GM21786 (cell line): ENCODE results near the gene MT1A.
"Not testable (repeated sequence)": the region's sequence is repeated elsewhere in the genome, so short reads cannot be mapped to it uniquely, and the experiment has no call there.

Experiments used
- ATAC-seq: cut with Tn5 transposase; IDR thresholded peaks from one replicate; pipeline ENCODE4 v1.9.1; 2021; ENCODE audit not compliant: unreplicated experiment

MT1A gene

DNA sequence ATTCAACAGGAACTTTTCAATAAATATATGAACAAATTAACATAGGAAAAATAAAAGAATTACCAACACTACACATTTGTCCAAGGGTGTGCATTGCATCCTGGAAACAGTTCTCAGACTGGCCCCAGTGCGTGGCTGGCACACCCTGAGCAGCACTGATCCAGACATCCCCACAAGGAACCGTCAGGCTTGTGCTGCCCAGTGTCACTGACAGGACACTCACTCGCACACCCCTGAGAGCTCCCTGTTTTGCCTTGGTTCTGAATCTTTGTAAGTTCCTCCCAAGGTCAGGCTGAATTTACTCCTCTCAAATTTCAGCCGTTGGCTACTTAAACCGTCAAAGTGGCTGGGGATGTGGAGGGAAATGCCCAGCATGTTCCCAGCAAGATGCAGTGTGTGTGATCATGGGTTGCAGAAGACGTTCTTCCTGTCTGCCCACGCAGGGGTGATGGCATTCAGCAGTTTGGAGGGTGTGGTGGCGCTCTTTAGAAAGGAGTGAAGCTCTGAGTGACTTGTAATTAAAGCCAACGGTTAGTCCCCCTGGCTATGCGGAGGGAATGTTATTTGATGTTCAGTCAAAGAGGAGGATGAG, 28.4 kb upstream of the MT1A start:
- no peak for ATAC-seq

DNA sequence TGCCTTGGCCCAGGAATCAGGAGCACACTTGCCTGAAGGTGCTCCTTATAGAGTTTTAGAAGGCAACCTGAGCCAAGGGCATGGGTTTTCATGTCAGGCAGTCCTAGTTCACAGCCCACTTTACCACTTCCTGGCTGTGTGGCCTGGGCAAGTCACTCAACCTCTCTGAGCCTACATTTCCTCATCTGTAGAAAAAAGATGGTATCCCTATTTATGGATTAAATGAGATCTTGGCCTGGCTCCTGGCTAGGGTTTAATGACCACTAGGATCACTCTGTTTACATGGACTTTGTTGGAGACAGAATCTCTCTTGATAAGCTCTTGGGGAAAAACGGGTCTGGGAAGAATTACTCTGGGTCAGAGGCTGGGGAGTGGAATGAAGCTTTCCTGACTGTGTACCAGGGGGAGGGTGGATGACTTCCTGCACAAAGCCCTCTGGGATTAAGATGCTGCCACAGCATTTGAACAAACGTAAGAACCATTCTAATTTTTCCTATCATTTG, 27.8 kb upstream of the MT1A start:
- no peak for ATAC-seq

DNA sequence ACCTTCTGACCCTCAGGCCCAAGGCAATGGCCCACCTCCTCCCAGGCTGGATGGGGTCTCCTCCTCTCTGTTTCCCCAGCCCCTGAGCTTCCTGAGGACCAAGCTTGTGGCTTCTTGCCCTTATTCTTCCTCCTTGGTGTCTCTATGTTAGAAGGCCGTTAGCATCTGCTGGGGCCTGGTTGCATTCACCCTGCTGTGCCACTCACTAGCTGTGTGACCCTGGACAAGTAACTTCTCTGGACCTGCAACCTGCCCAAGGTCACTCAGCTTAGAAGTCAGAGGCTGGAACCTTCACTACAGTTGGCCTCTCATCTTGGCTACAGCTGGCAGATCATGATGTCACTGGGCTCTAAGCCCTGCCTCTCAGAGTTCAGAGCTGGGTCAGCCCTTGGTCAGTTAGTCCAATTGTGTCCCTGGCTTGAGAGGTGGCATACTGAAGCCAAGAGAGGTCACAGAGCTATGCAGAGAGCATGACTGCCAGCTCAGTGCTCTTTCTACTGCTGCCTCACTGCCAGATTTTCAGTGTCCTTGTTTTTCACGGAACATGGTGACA, 27.1 kb upstream of the MT1A start:
- no peak for ATAC-seq

DNA sequence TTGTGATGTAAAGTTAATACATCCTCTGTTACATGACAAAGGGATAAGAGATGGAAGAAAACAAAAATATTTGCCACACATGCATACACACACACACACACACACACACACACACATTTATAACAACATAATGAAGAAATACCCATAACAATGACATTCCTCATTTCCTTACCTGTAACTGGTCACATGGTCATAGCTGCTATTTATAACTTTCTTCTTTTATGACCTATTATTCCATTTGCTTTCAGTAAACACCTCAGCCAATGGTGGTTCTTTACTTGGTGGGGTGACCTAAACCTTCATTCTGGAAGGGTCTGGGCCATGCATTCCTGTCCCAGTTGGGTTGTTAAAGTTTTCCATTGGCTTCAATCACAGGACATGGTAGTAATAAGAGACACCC, 24.8 kb upstream of the MT1A start:
- ATAC-seq: no peak

DNA sequence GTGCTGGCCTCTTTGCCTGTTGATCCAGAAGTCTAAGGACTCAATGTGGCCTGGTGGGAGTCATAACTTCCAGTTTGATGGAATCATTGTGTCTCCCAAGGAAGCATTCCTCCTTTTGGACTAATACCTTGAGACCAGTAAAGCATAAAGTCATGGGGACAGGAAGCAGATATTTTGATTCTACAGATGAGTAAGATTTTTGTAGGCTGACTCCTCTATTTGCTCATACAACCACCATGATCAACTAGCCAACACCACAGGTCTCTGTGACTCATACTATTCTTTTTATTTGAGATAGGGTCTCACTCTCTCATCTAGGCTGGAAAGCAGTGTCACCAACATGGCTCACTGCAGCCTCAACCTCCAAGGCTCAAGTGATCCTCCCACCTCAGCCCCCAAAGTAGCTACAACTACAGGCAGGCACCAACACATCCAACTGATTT, 23.9 kb upstream of the MT1A start:
- no peak for ATAC-seq

DNA sequence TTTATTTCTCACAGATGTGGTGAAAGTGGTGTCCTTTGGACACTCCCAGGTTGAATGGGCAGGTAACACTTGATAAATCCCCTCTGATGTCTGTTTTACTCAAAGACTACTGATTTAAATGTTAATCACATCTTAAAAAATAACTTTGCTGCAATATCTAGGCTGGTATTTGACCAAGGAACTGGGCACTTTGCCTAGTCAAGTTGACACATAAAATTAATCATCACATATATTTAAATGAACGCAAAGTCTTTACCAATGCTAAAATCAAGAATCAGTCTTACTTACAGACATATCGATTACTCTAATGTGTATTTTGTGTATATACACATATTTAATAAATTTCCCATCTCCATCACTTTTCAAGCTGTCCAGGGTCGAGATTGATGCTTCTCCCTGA, 23.1 kb upstream of the MT1A start:
- ATAC-seq: no peak

DNA sequence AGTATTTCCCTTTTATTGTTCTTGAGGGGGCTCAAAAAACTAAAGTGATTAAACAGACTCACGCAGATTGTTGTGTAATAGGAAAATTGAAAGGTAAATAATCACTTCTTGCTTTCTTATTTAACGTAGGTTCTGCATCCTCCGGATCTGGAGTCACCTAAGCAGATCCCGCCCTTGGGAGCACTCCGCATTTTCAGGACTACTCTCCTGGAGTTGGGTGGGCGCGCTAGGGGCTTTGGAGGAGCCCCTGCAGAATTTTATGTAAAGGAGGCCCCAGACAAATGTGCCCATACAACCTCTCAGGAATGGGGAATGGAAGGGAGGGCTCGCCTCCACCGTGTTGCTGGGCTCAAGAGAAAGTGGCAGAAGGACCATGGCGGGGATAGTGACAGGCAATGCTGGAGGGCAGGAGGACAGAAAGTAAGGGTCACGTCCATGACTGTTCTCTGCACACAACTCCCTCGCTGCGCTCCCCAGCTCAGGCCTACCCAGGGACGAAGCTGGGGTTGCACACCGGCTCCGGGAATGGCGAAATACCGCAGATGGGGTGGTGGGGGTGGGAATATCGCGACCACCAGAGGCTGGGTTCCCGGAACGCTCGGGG, 21.8 kb upstream of the MT1A start:
- ATAC-seq: no peak

DNA sequence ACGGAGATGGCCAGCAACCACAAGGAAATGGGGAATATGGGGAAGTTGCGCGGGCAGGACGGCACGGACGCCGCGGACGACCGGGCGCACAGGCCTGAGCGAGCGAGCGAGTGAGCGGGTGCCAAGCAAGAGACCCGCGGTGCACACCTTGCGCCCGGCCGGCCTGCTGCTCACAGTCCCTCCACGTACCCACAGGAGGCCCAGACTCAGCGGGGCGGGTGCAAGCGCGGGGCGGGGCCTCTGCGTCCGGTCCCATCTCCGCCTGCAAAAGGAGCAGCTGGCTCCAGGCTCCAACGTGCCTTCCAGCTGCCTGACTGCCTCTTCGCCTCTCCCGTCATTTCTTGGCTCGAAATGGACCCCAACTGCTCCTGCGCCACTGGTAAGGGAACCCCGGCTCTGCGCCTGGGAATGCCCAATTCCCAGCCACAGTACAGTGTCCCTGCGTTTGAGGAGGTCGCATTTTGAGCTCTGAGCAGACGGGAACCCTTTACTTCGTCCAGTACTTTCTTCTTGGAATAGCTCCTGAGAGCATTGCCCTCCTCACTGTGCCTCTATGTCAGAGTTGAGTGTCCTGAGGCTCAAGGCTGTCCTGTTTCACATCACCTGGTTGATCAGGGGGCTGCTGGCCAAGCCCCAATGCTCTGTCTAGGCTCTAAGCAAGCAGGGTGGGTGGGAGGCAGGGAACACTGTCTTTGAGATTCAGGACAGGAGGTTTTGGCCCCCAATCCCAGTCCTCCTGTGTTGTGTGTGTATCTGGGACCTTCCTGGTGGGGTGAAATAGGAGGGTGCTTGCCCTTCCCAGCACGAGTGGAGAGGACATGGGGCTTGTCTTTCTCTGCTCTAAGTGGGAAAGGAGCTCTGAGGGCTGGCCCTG, 21.0 kb upstream of the MT1A start:
- no peak for ATAC-seq

DNA sequence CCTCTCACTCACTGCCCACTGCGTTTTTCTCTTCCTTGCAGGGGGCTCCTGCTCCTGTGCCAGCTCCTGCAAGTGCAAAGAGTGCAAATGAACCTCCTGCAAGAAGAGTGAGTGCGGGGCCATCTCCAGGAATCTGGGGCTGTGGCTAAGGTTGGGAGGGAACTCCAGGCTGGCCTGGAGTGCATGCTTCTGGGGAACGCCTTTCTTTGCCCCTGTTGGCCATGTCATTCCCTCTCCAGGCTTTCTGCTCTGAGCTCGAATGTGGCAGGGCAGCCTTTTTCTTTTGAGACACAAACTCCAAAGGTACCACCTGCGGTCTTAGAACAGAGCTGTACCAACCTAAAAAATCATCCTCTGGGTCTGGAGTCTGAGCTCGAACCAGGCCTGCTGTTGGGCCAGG, 20.3 kb upstream of the MT1A start:
- no peak for ATAC-seq

DNA sequence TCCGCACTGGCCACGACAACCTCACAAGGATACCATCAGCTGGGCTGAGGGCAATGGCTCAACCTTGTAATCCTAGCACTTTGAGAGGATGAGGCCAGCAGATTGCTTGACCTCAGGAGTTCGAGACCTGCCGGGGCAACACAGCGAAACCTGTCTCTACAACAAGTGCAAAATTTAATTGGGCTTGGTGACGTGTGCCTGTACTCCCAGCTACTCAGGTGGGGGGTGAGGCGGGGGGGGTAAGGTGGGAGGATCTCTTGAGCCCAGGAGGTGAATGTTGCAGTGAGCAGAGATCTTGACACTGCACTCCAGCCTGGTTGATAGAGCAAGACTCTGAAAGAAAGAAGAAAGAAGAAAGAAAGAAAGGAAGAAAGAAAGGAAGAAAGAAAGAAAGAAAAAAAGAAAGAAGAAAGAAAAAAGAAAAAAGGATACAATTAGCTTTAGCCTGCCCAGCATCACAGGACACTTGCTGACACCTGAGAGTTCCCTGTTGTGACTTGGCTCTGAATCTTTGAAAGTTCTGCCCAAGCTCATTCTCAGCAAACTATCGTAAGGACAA, 18.0 kb upstream of the MT1A start:
- ATAC-seq: no peak

DNA sequence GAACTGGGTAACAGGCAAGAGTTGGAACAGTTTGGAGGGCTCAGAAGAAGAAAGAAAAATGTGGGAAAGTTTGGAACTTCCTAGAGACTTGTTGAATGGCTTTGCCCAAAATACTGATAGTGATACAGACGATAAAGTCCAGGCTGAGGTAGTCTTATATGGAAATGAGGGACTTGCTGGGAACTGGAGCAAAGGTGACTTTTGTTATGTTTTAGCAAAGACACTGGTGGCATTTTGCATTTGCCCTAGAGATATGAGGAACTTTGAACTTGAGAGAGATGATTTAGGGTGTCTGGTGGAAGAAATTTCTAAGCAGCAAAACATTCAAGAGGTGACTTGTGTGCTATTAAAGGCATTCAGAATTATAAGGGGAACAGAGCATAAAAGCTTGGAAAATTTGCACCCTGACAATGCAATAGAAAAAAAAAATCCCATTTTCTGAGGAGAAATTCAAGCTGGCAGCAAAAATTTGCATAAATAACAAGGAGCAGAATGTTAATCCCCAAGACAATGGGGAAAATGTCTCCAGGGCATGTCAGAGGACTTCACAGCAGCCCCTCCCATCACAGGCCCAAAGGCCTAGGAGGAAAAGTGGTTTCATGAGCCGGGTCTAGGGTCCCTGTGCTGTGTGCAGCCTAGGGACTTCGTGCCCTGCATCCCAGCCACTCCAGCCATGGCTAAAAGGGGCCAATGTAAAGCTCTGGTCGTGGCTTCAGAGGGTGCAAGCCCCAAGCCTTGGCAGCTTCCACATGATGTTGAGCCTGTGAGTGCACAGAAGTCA, 16.6 kb upstream of the MT1A start:
- ATAC-seq: not testable (repeated sequence)

DNA sequence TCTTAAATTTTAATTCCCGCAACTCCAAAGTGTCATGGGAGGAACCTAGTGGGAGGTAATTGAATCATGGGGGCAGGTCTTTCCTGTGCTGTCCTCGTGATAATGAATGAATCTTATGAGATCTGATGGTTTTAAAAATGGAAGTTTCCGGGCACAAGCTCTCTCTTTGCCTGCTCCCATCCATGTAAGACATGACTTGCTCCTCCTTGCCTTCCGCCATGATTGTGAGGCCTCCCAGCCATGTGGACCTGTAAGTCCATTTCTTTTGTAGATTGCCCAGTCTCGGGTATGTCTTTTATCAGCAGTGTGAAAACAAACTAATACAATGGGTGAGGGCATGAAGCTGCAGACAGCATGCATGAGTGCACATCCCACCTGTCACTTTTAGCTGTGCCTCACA, 15.3 kb upstream of the MT1A start:
- not testable (repeated sequence) for ATAC-seq

DNA sequence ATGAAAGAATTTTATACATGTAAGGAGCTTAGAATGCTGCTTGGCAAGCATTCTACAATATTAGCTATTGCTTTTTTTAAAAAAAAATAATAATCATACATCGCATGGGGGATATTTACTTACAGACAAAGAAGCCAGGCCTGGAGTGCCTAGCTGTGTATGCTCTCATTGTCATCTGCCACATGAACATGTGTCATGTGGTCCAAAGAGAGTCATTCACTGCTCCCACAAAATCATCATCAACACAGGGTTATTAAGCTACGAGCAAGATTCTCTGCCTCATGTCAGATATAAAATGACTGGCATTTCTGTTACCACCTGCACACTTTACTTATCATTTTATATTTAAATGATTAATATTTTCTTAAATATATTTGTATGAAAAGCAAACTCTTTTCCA, 14.8 kb upstream of the MT1A start:
- ATAC-seq: no peak

DNA sequence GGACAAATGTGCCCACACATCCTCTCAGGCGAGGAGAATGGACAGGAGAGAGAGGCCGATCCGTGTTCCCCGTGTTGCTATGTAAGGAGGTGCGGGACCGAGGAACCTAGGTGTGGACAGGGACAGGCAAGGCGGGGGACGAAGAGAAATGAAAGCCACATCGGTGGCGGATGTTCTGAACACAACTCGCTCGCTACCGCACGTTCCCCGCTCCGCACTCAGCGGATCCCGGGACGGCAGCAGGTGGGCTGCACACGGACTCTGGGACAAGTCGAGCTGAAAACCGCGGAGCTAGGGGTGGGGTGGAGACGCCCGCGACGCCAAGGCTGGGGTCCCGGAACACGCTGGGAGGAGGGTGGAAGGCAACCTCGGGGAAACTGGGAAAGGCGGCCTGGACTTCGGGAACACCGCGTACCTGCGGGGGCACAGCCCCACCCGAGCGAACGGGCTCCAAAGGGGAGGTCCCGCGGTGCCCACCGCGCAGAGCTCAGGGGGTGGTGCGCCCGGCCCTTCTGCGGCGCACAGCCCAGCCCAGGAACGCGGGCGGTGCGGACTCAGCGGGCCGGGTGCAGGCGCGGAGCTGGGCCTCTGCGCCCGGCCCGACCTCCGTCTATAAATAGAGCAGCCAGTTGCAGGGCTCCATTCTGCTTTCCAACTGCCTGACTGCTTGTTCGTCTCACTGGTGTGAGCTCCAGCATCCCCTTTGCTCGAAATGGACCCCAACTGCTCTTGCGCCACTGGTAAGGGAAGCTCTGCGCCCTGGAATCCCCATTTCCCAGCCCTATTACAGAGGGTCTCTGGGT, 13.1 kb upstream of the MT1A start, which contains the start of gene MT1E:
MT1E (plus strand) TSS at position 642 of the 803 bp plus-strand sequence; CDS start at position 713, 71 bp downstream.
- peak; percentile 33 for ATAC-seq

DNA sequence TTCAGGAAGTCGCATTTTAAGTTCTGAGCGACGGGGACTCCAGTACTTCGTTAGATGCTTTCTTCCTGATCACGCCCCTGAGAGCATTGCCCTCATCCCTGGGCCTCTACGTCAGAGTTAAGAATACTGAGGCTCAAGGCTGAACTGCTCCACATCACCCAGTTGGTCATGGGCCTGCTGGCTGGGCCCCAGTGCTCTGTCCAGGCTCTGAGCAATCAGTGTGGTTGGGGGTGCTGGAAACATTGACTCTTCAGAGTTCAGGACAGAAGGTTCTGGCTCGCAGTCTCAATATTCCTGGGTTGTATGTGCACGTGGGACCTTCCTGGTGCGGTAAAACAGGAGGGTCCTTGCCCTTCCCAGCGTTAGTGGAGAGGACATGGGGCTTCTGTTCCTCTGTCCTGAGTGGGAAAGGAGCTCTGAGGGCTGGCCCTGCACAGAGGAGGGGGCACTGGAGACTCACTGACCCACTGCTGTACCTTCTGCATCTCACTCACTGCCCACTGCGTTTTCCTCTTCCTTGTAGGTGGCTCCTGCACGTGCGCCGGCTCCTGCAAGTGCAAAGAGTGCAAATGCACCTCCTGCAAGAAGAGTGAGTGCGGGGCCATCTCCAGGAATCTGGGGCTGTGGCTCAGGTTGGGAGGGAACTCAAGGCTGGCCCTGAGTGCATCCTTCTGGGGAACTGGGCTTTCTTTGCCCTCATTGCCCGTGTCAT, 12.4 kb upstream of the MT1A start:
- ATAC-seq: peak; percentile 9

DNA sequence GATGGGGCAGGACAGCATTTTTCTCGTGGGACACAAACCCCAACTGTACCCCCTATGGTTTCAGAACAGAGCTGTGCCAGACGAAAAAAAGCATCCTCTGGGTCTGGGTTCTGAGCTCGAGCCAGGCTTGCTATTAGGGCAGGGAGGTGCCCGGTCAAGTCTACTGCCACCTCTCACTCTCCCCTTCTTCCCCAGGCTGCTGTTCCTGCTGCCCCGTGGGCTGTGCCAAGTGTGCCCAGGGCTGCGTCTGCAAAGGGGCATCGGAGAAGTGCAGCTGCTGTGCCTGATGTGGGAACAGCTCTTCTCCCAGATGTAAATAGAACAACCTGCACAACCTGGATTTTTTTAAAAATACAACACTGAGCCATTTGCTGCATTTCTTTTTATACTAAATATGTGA, 11.8 kb upstream of the MT1A start:
- no peak for ATAC-seq

DNA sequence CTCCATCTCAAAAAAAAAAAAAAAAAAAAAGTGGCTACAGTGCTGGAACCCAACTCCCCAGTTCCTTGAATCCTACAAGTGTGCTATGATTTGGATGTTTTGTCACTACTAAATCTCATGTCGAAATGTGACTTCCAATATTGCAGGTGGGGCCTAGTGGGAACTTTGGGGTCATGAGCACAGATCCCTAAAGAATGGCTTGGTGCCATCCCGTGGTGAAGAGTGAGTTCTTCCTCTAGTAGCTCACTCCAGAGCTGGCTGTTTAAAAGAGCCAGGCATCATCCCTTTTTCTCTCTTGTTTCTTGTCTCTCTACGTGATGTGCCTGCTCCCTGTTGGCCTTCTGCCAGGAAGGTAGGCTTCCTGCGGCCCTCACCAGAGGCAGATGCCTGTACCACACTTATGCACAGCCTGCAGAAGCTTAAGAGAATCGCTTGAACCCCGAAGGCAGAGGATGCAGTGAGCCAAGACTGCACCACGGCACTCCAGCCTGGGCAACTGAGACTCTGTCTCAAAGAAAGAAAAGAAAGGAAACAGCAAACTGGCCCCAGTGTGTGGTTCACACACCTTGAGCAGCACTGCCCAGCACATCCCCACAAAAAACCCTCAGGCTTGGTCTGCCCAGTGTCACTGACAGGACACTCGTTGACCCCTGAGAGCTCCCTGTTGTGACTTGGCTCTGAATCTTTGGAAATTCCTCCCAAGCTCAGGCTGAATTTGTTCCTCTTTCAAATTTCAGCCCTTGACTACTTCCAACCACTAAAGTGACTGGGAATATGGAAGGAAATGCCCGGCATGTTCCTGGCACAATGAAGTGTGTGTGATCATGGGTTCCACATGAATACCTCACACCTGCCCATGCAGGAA, 9.7 kb upstream of the MT1A start:
- ATAC-seq: no peak

DNA sequence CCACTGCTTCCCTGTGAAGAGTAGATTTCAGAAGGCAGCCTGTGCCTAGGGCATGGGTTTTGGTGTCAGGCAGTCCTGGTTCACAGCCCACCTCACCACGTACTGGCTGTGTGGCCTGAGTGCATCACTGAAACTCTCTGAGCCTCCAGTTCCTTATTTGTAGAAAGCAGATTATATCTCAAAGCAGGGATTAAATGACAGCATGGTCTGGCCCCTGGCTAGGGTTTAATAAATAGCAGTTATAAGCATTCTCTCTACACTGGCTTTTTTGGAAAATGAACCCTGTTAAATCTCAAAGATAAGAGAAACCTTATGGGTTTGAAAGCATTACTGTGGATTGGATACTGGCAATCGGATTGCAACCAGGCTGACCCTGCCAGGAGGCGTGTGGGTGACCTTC, 8.9 kb upstream of the MT1A start:
- ATAC-seq: no peak
